NCI-H748 (cell line): ENCODE data around the gene SLC24A3.

Experiments used
- DNase-seq: peaks from one replicate; lab custom pipeline; 2025; ENCODE audit not compliant: unreplicated experiment; lab: John Stamatoyannopoulos, UW

The SLC24A3 gene

GRCh38 chr20:19756761-19757486 lies 544.5 kb downstream of the SLC24A3 start:
- peak; percentile 65 for DNase-seq

GRCh38 chr20:19757487-19758132 lies 545.2 kb downstream of the SLC24A3 start:
- peak; percentile 94 for DNase-seq

GRCh38 chr20:19758133-19758500 lies 545.7 kb downstream of the SLC24A3 start, which contains the start of gene RIN2:
RIN2 (plus strand) TSS chr20:19758258; CDS start chr20:19889602, 131,344 bp downstream.
- DNase-seq, result no peak

- no peak for DNase-seq
Observed at GRCh38 chr20:19758501-19759331, 546.3 kb downstream of the SLC24A3 start.

GRCh38 chr20:19760371-19760721 lies 547.9 kb downstream of the SLC24A3 start:
- DNase-seq, result no peak

- no peak for DNase-seq
Observed at GRCh38 chr20:19761326-19761725, 548.9 kb downstream of the SLC24A3 start.

GRCh38 chr20:19761841-19762240 lies 549.4 kb downstream of the SLC24A3 start:
- DNase-seq, result no peak

GRCh38 chr20:19764207-19764606 lies 551.8 kb downstream of the SLC24A3 start:
- no peak for DNase-seq

- no peak for DNase-seq
Observed at GRCh38 chr20:19765266-19765665, 552.8 kb downstream of the SLC24A3 start.

GRCh38 chr20:19765913-19766312 lies 553.5 kb downstream of the SLC24A3 start:
- no peak for DNase-seq

- no peak for DNase-seq
Observed at GRCh38 chr20:19767070-19767469, 554.6 kb downstream of the SLC24A3 start.

- DNase-seq, result no peak
Observed at GRCh38 chr20:19768325-19768842, 555.9 kb downstream of the SLC24A3 start.

- no peak for DNase-seq
Observed at GRCh38 chr20:19769507-19769906, 557.1 kb downstream of the SLC24A3 start.

GRCh38 chr20:19770375-19770774 lies 557.9 kb downstream of the SLC24A3 start:
- no peak for DNase-seq

GRCh38 chr20:19771031-19771430 lies 558.6 kb downstream of the SLC24A3 start:
- no peak for DNase-seq
